GM21526 (cell line): Measurements from ENCODE around the gene PPP1R9A.
A peak's percentile ranks its signal among the peaks of the same experiment; 100 is the strongest.

Experiments
- ATAC-seq: cut with Tn5 transposase; IDR thresholded peaks from one replicate; pipeline ENCODE4 v1.9.1; 2021; ENCODE audit warnings: moderate library complexity; ENCODE audit not compliant: unreplicated experiment, low FRiP score

PPP1R9A gene

DNA sequence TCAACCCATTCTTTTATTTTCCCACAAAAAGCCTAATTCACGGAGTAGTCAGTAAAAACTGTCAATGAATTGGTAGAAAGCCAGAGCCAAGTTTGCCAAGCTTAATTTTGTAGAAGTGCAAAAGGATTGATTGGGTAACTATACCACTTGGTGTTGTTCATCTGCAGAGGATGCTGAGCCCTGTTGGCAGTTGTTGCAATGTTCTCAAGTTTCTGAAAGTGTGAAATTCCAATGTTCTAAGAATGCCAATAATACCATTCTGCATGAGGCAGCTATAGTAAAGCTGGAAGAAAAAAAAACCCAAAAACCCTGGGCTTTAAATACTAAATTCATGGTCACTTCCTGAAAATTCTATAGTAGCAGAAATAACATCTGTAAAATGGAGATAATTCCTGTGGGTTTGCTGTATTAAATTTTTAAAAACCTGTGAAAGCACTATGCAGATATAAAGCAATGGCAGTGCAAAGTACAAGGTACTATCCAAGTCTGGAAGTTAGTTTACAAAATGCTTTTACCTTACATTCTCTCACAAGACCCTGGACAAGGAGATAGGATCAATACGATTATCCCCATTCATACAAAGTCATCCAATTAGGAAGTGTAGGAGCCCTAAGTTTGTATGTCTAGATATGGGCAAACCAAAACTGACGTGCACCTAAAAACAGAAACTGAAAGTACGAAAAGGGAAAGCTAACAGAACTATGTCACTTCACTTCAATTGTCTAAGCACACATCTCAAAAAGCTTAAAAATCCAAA is 423.0 kb downstream of the PPP1R9A start:
- ATAC-seq = peak; percentile 95

DNA sequence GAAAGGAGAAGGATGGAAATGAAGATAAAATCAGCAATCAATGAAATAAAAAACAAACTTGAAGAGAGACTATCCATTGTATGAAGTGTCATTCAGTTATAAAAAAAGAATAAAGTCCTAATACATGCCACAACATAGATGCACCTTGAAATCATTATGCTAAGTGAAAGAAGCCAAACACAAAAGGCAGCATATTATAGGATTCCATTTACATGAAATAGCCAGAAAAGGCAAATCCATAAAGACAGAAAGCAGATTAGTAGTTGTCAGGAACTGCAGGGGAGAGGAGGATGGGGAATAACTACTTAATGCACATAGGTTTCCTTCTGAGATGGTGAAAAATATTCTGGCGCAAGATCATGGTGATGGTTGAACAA is 423.6 kb downstream of the PPP1R9A start:
- ATAC-seq = peak; percentile 20

DNA sequence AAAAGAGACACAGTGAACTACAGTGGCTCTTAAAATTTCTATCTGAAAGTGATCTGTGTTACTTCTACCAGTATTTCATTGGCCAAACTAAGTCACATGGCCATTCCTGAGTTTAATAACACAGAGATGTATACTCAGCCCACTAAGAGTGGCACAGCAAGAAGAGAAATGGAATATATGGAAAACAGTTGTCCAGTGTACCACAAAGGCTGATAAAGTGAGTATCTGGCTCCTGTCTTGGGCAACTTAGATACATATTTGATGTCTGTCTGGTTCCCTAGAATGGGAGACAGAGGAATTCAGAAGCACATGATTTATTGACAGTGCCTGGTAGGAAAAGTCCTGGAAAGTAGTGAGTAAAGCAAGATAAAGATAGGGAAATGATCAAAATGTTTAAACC is 427.1 kb downstream of the PPP1R9A start:
- ATAC-seq = no peak

DNA sequence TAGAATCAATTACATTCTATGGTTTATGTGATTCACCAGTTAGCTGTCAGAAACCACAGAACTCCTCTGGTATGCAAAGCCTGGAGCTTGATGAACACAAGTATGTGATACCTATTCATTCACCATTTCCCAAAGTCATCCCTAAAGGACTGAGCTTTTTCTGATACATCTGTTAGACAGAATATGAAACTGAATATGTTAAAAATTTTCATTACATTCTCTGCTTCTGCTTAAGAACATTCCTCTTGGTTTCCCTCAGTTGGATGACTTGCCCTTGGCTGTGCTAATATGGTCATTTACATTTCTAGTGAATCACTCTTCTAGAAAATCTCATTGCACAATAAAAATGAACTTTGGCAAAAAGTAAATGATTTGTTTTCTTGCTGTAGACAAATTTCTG is 427.7 kb downstream of the PPP1R9A start:
- no peak for ATAC-seq

DNA sequence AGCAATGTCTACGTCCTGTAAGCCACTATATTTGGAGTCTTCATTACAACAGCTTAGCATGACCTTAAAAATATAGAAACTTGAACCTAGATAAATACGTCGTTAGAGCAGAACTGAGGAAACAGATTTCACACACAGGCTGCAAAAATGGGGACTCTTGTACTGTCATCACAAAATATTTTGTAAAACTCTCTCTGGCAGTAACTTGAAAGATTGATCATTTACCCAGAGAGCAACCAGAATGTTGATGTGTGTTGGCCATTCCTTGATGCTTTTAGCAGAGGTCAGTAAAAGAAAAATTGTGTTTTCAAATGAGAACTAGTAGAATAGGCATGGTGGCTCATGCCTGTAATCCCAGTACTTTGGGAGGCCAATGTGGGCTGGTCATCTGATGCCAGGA is 431.4 kb downstream of the PPP1R9A start:
- ATAC-seq = no peak

DNA sequence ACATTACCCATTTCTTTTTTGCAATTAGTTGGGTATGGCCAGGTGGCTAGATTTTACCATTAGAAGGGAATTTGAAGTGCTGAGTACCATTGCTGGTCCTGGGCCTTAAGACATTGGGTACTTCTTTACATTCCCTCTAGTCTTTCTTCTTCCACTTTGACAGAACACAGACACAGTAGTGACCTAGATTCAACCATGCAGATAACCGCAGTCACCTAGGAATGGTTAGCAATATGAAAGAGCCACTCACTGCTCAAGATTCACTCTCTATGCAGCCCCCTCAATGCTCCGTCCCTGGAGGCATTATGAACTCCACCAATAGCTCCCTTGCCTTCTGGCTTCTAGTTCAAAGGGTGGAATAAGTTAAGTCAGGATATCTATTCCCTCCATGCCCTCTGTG is 433.1 kb downstream of the PPP1R9A start:
- ATAC-seq = no peak

DNA sequence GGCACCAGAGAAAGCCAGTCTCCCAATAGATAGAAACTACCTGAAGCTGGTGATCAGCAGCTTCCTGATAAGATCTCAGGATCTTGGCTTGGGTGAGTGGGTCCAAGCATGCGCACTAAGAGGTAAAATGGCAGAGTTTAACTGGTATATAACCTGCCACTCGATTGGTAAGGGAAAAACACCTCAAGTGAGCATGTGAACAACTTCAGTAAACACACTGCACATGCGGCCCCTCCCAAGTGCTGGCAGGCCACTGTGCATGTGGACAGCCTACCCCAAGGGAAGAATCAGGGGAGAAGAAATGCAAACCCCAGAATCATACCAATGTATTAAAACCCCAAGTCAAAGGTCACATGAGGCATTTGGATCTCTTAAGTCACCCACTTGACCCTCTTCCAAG is 434.6 kb downstream of the PPP1R9A start:
- no peak for ATAC-seq

DNA sequence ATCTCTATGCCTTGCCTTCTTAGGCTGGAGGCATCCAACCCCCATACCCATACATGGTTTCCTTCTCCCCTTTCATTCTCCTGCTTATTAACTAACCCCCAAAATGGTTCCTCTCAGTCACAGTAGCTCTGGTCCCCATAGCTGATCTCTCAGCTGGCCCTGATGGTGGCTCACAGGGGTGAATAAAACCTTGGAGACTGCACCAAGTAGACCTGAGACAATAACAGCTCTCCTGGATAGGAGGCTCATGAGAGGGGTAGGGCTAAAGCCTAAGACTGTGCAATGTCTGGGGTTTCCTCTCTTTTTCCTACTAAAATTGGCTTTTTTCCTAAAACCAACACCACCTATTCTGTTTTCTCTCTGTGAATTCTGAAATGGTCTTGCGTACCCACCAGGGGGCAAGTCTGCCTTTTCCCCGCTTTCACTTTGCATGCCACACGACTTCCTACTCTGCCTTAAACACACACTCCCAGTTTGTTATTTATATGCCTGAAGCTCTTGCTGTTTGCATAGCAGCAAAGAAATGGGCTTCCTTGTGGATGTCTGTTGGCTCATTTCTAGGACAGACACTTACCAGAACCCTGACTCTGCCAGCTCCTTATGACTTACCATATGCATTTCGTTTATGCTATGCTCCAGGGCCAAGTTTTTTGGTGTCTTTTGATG is 435.4 kb downstream of the PPP1R9A start:
- no peak for ATAC-seq
